Hippocampal formation (tissue), 2 donors: Measurements from ENCODE around the gene SMPDL3A.
A peak's percentile ranks its signal among the peaks of the same experiment; 100 is the strongest.
"Not testable (repeated sequence)": the region's sequence is repeated elsewhere in the genome, so short reads cannot be mapped to it uniquely, and the experiment has no call there.

Source experiments
- DNase-seq, 2 donors: peaks; one replicate each; lab custom pipeline; 2025; lab: John Stamatoyannopoulos, UW

The SMPDL3A gene

GRCh38 chr6:122789182-122790027 lies at the start of gene SMPDL3A:
Gene SMPDL3A, plus strand, starts transcription at chr6:122789258. Its CDS starts 89 bp downstream, at chr6:122789347.
- DNase-seq = peak; percentile 80 to 91

GRCh38 chr6:122740091-122740490 lies 49.0 kb upstream of the SMPDL3A start:
- DNase-seq = no peak

- DNase-seq = no peak
Measured at GRCh38 chr6:122740936-122741335, 48.1 kb upstream of the SMPDL3A start.

- not testable (repeated sequence) for DNase-seq
Measured at GRCh38 chr6:122744247-122744646, 44.8 kb upstream of the SMPDL3A start.

- DNase-seq = not testable (repeated sequence)
Measured at GRCh38 chr6:122744856-122745255, 44.2 kb upstream of the SMPDL3A start.

GRCh38 chr6:122746688-122747087 lies 42.4 kb upstream of the SMPDL3A start:
- no peak for DNase-seq

GRCh38 chr6:122747573-122747972 lies 41.5 kb upstream of the SMPDL3A start:
- no peak for DNase-seq

GRCh38 chr6:122748945-122749344 lies 40.1 kb upstream of the SMPDL3A start:
- DNase-seq = not testable (repeated sequence)

GRCh38 chr6:122749451-122750050 lies 39.5 kb upstream of the SMPDL3A start:
- no peak for DNase-seq

- DNase-seq = no peak
Measured at GRCh38 chr6:122751326-122751725, 37.7 kb upstream of the SMPDL3A start.

GRCh38 chr6:122752459-122752858 lies 36.6 kb upstream of the SMPDL3A start:
- DNase-seq = no peak

GRCh38 chr6:122753000-122753687 lies 35.9 kb upstream of the SMPDL3A start:
- DNase-seq = no peak

- no peak for DNase-seq
Measured at GRCh38 chr6:122753688-122754056, 35.4 kb upstream of the SMPDL3A start.

- DNase-seq = no peak
Measured at GRCh38 chr6:122754191-122754731, 34.8 kb upstream of the SMPDL3A start.

- no peak for DNase-seq
Measured at GRCh38 chr6:122755901-122756300, 33.2 kb upstream of the SMPDL3A start.

- DNase-seq = no peak
Measured at GRCh38 chr6:122758927-122759334, 30.1 kb upstream of the SMPDL3A start.

GRCh38 chr6:122760330-122760729 lies 28.7 kb upstream of the SMPDL3A start:
- no peak for DNase-seq

GRCh38 chr6:122766256-122766655 lies 22.8 kb upstream of the SMPDL3A start:
- DNase-seq = no peak

GRCh38 chr6:122770835-122771601 lies 18.0 kb upstream of the SMPDL3A start:
- DNase-seq = peak in 1 of 2 donors; percentile 33

GRCh38 chr6:122772724-122773415 lies 16.2 kb upstream of the SMPDL3A start:
- no peak for DNase-seq

GRCh38 chr6:122775975-122776374 lies 13.1 kb upstream of the SMPDL3A start:
- DNase-seq = no peak
